SU-DHL-6 (cell line): ENCODE measurements around the gene PRRG4.

Source experiments
- H2AFZ ChIP-seq: fragments of 200-600 bp; sonication (generic); 2 replicates; pipeline ENCODE4 v1.6.1; 2014; ENCODE audit warnings: low read depth, mild to moderate bottlenecking, moderate library complexity, mixed read lengths, antibody characterized with exemption, low read length; ENCODE audit not compliant: severe bottlenecking
- H3F3A ChIP-seq: fragments of 200-600 bp; shearing (Covaris generic); 2 replicates; pipeline ENCODE4 v1.6.0; 2016; ENCODE audit warnings: antibody characterized with exemption, mild to moderate bottlenecking; ENCODE audit not compliant: insufficient read depth
- H3K27ac ChIP-seq: fragments of 200-600 bp; sonication (generic); 2 replicates; pipeline ENCODE4 v1.5.1; 2016; ENCODE audit warnings: low read depth, mild to moderate bottlenecking, low read length, moderate library complexity, mixed read lengths
- H3K27me3 ChIP-seq: fragments of 200-600 bp; sonication (generic), shearing (Covaris generic); 2 replicates; pipeline ENCODE4 v1.6.0; 2014; ENCODE audit warnings: mild to moderate bottlenecking, low read length
- H3K36me3 ChIP-seq: fragments of 200-600 bp; sonication (generic); 2 replicates; pipeline ENCODE4 v1.6.1; 2014; ENCODE audit warnings: mild to moderate bottlenecking, low read length, mixed read lengths
- H3K4me2 ChIP-seq: fragments of 300-600, 200-600 bp; shearing (Covaris generic), sonication (generic); 2 replicates; pipeline ENCODE4 v1.6.0; 2014; ENCODE audit warnings: low read length, low read depth, mild to moderate bottlenecking; ENCODE audit not compliant: poor library complexity, severe bottlenecking
- H3K4me3 ChIP-seq: fragments of 200-600 bp; sonication (generic); 2 replicates; pipeline ENCODE4 v1.5.1; 2014; ENCODE audit warnings: antibody characterized with exemption, low read length, mild to moderate bottlenecking, mixed read lengths; ENCODE audit not compliant: insufficient read depth, poor library complexity, severe bottlenecking
- H3K79me2 ChIP-seq: fragments of 200-600 bp; sonication (generic); 2 replicates; pipeline ENCODE4 v1.6.1; 2014; ENCODE audit warnings: mild to moderate bottlenecking, low read length, moderate library complexity; ENCODE audit not compliant: insufficient read depth
- H3K9ac ChIP-seq: fragments of 200-600 bp; sonication (generic); 2 replicates; pipeline ENCODE4 v1.7.0; 2014; ENCODE audit warnings: mild to moderate bottlenecking, low read length
- H3K9me2 ChIP-seq: fragments of 200-600 bp; sonication (generic); replicated peaks from 2 replicates; pipeline ENCODE4 v1.6.1; 2014; ENCODE audit warnings: low read length; ENCODE audit not compliant: insufficient read depth
- H3K9me3 ChIP-seq: fragments of 200-600 bp; sonication (generic); 2 replicates; pipeline ENCODE4 v1.6.1; 2014; ENCODE audit warnings: low read length, mixed read lengths; ENCODE audit not compliant: insufficient read depth
- H4K20me1 ChIP-seq: fragments of 200-600 bp; sonication (generic); 2 replicates; pipeline ENCODE4 v1.6.1; 2014; ENCODE audit warnings: low read depth, mild to moderate bottlenecking, antibody characterized with exemption, low read length, moderate library complexity, mixed read lengths
- CTCF ChIP-seq: fragments of 200-600 bp; sonication (generic); IDR thresholded peaks from one replicate; pipeline ENCODE4 v1.5.1; 2017; ENCODE audit warnings: antibody characterized with exemption, mild to moderate bottlenecking, low read length, moderate library complexity; ENCODE audit not compliant: insufficient read depth, poor library complexity, severe bottlenecking
- EZH2phosphoT487 ChIP-seq: fragments of 200-600 bp; sonication (generic), shearing (Covaris generic); conservative IDR thresholded peaks from 2 replicates; pipeline ENCODE4 v1.6.1; 2018; ENCODE audit warnings: mild to moderate bottlenecking, antibody characterized with exemption, low read length, moderate library complexity, mixed read lengths

Gene PRRG4

GRCh38 chr11:32792948-32793475 is 36.7 kb upstream of the PRRG4 start:
- no peaks in the 10 kb centered on the region for H3K9me2 ChIP-seq
- H3K9me3 ChIP-seq: no peaks in the 10 kb centered on the region
- no peaks in the 10 kb centered on the region for H3K27me3 ChIP-seq
- H3K27ac ChIP-seq: no peak overlapping the region
- no peak overlapping the region for H2AFZ ChIP-seq
- H3K4me2 ChIP-seq: no peak overlapping the region
- no peaks in the 10 kb centered on the region for H3K36me3 ChIP-seq
- peak; percentile 19 for TF ChIP-seq CTCF
- TF ChIP-seq EZH2phosphoT487: no peak
- H3K79me2 ChIP-seq: no peaks in the 10 kb centered on the region
- no peaks in the 10 kb centered on the region for H3F3A ChIP-seq
- no peaks in the 10 kb centered on the region for H4K20me1 ChIP-seq
- no peak overlapping the region for H3K9ac ChIP-seq
- H3K4me3 ChIP-seq: no peak overlapping the region

- H3K27ac ChIP-seq: no peak within 1 kb of the TSS
- no peaks in the 10 kb centered on the region for H4K20me1 ChIP-seq
- no peaks in the 10 kb centered on the region for H3F3A ChIP-seq
- no peaks in the 10 kb centered on the region for H3K9me2 ChIP-seq
- no peak within 1 kb of the TSS for H3K9ac ChIP-seq
- H3K4me3 ChIP-seq: no peak within 1 kb of the TSS
- H3K27me3 ChIP-seq: no peaks in the 10 kb centered on the region
- H2AFZ ChIP-seq: no peak within 1 kb of the TSS
- TF ChIP-seq EZH2phosphoT487 (no peak), CTCF (no peak)
- no peaks in the 10 kb centered on the region for H3K79me2 ChIP-seq
- H3K36me3 ChIP-seq: no peaks in the 10 kb centered on the region
- H3K4me2 ChIP-seq: no peak within 1 kb of the TSS
- no peaks in the 10 kb centered on the region for H3K9me3 ChIP-seq
These were observed 35.3 kb upstream of the PRRG4 start, which contains the start of gene CCDC73 for GRCh38 chr11:32794439-32794838. Gene CCDC73 (minus strand): TSS chr11:32794662. CDS start chr11:32760243, 34,419 bp downstream.

- Histone ChIP-seq H3K79me2 (no peaks in the 10 kb centered on the region), H3K27me3 (no peaks in the 10 kb centered on the region), H3K9me3 (no peaks in the 10 kb centered on the region), H4K20me1 (no peaks in the 10 kb centered on the region), H3K4me3 (no peak overlapping the region), H3K27ac (no peak overlapping the region), H2AFZ (no peak overlapping the region), H3K9me2 (no peaks in the 10 kb centered on the region), H3K4me2 (no peak overlapping the region), H3F3A (no peaks in the 10 kb centered on the region), H3K9ac (no peak overlapping the region), H3K36me3 (no peaks in the 10 kb centered on the region)
- TF ChIP-seq EZH2phosphoT487 (no peak), CTCF (no peak)
These were observed 33.3 kb upstream of the PRRG4 start for GRCh38 chr11:32796425-32796824.
